HS-5 (cell line): Measurements from ENCODE around the gene RASIP1.
"Not testable (repeated sequence)": the region's sequence is repeated elsewhere in the genome, so short reads cannot be mapped to it uniquely, and the experiment has no call there.

Experiments used
- DNase-seq: peaks from one replicate; pipeline ENCODE4 v3.0.0-alpha.2; 2012; ENCODE audit warnings: low read depth

RASIP1 gene

GRCh38 chr19:48740164-48740972 is at the start of gene RASIP1:
Gene RASIP1, minus strand, starts transcription at chr19:48740610. Its CDS starts 328 bp downstream, at chr19:48740282.
- DNase-seq, result no peak

- DNase-seq, result not testable (repeated sequence)
Observed at GRCh38 chr19:48787331-48787730, 46.9 kb upstream of the RASIP1 start.

- DNase-seq, result not testable (repeated sequence)
Observed at GRCh38 chr19:48786422-48786821, 46.0 kb upstream of the RASIP1 start.

GRCh38 chr19:48784527-48784926 is 44.1 kb upstream of the RASIP1 start:
- DNase-seq, result no peak

GRCh38 chr19:48780631-48781391 is 40.4 kb upstream of the RASIP1 start:
- no peak for DNase-seq

- no peak for DNase-seq
Observed at GRCh38 chr19:48779636-48780035, 39.2 kb upstream of the RASIP1 start.

- no peak for DNase-seq
Observed at GRCh38 chr19:48777720-48778119, 37.3 kb upstream of the RASIP1 start.

- DNase-seq, result no peak
Observed at GRCh38 chr19:48777139-48777538, 36.7 kb upstream of the RASIP1 start.

GRCh38 chr19:48772503-48772953 is 32.1 kb upstream of the RASIP1 start:
- no peak for DNase-seq

- no peak for DNase-seq
Observed at GRCh38 chr19:48770734-48771472, 30.5 kb upstream of the RASIP1 start.

GRCh38 chr19:48770266-48770665 is 29.9 kb upstream of the RASIP1 start:
- DNase-seq, result peak; percentile 55

GRCh38 chr19:48768994-48769713 is 28.7 kb upstream of the RASIP1 start:
- DNase-seq, result no peak

GRCh38 chr19:48768171-48768753 is 27.9 kb upstream of the RASIP1 start:
- DNase-seq, result not testable (repeated sequence)

GRCh38 chr19:48765816-48766215 is 25.4 kb upstream of the RASIP1 start:
- DNase-seq, result not testable (repeated sequence)

GRCh38 chr19:48760504-48761205 is 20.2 kb upstream of the RASIP1 start:
- no peak for DNase-seq

- DNase-seq, result no peak
Observed at GRCh38 chr19:48757741-48758144, 17.3 kb upstream of the RASIP1 start.

- DNase-seq, result no peak
Observed at GRCh38 chr19:48757089-48757675, 16.8 kb upstream of the RASIP1 start.

- DNase-seq, result no peak
Observed at GRCh38 chr19:48756686-48757085, 16.3 kb upstream of the RASIP1 start.

GRCh38 chr19:48756212-48756611 is 15.8 kb upstream of the RASIP1 start:
- no peak for DNase-seq

- DNase-seq, result no peak
Observed at GRCh38 chr19:48755787-48756186, 15.4 kb upstream of the RASIP1 start.
